ENCODE measurements around the gene MGST2. TPM values are rescaled to one million over a fixed set of nuclear protein-coding genes. Genes with fewer than 3 reads are reported as not detected.

MGST2 gene
- total and polyA plus RNA-seq, 10 of the 15 experiments (the other 5 are each of a cell fraction or from before 2014, with no cell fraction given): 19.0 to 50.1 (median 30.6) TPM

DNA sequence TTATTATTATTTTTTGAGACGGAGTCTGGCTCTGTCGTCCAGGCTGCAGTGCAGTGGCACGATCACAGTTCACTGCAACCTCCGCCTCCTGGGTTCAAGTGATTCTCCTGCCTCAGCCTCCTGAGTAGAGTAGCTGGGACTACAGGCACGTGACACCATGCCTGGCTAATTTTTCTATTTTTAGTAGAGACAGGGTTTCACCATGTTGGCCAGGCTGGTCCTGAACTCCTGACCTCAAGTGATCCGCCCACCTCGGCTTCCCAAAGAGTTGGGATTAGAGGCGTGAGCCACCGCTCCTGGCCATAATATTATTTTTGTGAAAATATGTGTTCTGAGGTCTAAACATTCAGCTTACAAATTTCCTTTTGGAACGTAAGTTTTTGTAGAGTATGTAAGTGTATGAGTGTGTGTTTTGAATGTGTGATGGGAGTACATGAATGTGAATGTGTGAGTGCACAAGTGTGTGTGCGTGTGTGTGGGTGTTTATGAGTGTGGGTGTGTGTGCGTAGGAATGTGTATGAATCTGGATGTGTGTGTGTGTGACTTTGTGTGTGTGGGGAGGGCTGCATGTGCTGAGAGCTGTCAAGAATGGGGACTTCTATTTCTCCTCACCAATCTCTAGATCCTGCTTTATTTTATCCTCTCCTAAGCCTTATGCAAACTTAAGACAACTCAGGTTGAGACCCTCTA, 5.7 kb upstream of the MGST2 start:
- Histone ChIP-seq H3K27me3 (replicated peaks in 1 of 2; ENCODE audit: control insufficient read depth in 2 of 2, insufficient read depth in 2 of 2, low read length in 1 of 2) (0 out of 4 replicates have a peak, but pooled peaks cover 0 to 3% of the 10 kb centered on the region in 2 experiments), H3K9ac (ENCODE audit: control insufficient read depth, insufficient read depth, low read length) (no peak overlapping the region), H3K4me1 (ENCODE audit: control insufficient read depth, insufficient read depth, low read length) (no peaks in the 10 kb centered on the region; the same call in 1 of the 2 replicates), H3K4me3 (no peak overlapping the region), H2AFZ (ENCODE audit: control insufficient read depth, low read depth, low read length) (no peak overlapping the region), H3K36me3 (ENCODE audit: control insufficient read depth in 2 of 2, insufficient read depth in 2 of 2, low read length in 1 of 2) (no peaks in the 10 kb centered on the region), H3K27ac (ENCODE audit: control insufficient read depth, insufficient read depth) (no peak overlapping the region), H4K20me1 (ENCODE audit: control insufficient read depth, insufficient read depth) (no peaks in the 10 kb centered on the region; the same call in 1 of the 2 replicates), H3K9me3 (replicated peaks; ENCODE audit: control insufficient read depth, insufficient read depth, low read length) (no peaks in the 10 kb centered on the region), H3K79me2 (ENCODE audit: control insufficient read depth, insufficient read depth, low read length) (no peaks in the 10 kb centered on the region), H3K4me2 (ENCODE audit: control insufficient read depth, insufficient read depth) (no peak overlapping the region)
- WGBS (ENCODE audit: insufficient coverage, insufficient replicate concordance, low lambda C conversion rate, missing lambda C conversion rate): 67% methylated on average over 12 of the region's 12 CpGs
- TF ChIP-seq DPF2 (IDR thresholded peaks at IDR 0.05) (no peak), IRF4 (IDR thresholded peaks at IDR 0.05; ENCODE audit: low read depth, low read length) (no peak)
- no peak for ATAC-seq
- ChIA-PET CTCF (interaction anchor here (0.9 kb wide), 1 partner anchor 46 kb away, joined by 3 read pairs; no protein-coding TSS in a partner anchor), POLR2A (no interaction called here), RAD21 (ENCODE audit: unreplicated experiment) (interaction anchor here (0.5 kb wide), 1 partner anchor 632 kb away, joined by 4 read pairs; no protein-coding TSS in a partner anchor), SMC1A (ENCODE audit: uncharacterized antibody, unreplicated experiment) (no interaction called here)
- in situ Hi-C loops (cut with MboI): no loop called here
- intact Hi-C loops (cut with micrococcal nuclease; ENCODE audit: unreplicated experiment): loop anchor here (10.0 kb wide), 1 partner anchor 165 kb away; no protein-coding TSS in a partner anchor
- BruUV-seq (replicated peaks): no TSS peak
- FAIRE-seq: no peak
- DNase-seq (ENCODE audit: low read depth, low spot score): no peak

GRCh38 chr4:139660568-139661043, 5.0 kb upstream of the MGST2 start:
- ATAC-seq (no peak), FAIRE-seq (no peak)
- RAD21 ChIA-PET (ENCODE audit: unreplicated experiment): no interaction called here

More at GRCh38 chr4:139660568-139661043, 5.0 kb upstream of the MGST2 start:
- Histone ChIP-seq H3K9me3 (replicated peaks; ENCODE audit: control insufficient read depth, insufficient read depth, low read length) (no peaks in the 10 kb centered on the region), H2AFZ (ENCODE audit: control insufficient read depth, low read depth, low read length) (no peak overlapping the region), H3K4me2 (ENCODE audit: control insufficient read depth, insufficient read depth) (no peak overlapping the region), H4K20me1 (ENCODE audit: control insufficient read depth, insufficient read depth) (no peaks in the 10 kb centered on the region), H3K27ac (ENCODE audit: control insufficient read depth, insufficient read depth) (no peak overlapping the region), H3K4me3 (no peak overlapping the region), H3K9ac (ENCODE audit: control insufficient read depth, insufficient read depth, low read length) (no peak overlapping the region), H3K27me3 (replicated peaks in 1 of 2; ENCODE audit: control insufficient read depth in 2 of 2, insufficient read depth in 2 of 2, low read length in 1 of 2) (no peaks in the 10 kb centered on the region), H3K36me3 (ENCODE audit: control insufficient read depth in 2 of 2, insufficient read depth in 2 of 2, low read length in 1 of 2) (no peaks in the 10 kb centered on the region), H3K79me2 (ENCODE audit: control insufficient read depth, insufficient read depth, low read length) (no peaks in the 10 kb centered on the region), H3K4me1 (ENCODE audit: control insufficient read depth, insufficient read depth, low read length) (no peaks in the 10 kb centered on the region; the same call in 1 of the 2 replicates)
- CTCF ChIA-PET: interaction anchor here (1.1 kb wide), 1 partner anchor 10 kb away, joined by 6 read pairs; no protein-coding TSS in a partner anchor
- intact Hi-C loops (cut with micrococcal nuclease; ENCODE audit: unreplicated experiment) (no loop called here), in situ Hi-C loops (cut with MboI) (no loop called here)
- no TSS peak for BruUV-seq (replicated peaks)
- TF ChIP-seq, protein P1, sequence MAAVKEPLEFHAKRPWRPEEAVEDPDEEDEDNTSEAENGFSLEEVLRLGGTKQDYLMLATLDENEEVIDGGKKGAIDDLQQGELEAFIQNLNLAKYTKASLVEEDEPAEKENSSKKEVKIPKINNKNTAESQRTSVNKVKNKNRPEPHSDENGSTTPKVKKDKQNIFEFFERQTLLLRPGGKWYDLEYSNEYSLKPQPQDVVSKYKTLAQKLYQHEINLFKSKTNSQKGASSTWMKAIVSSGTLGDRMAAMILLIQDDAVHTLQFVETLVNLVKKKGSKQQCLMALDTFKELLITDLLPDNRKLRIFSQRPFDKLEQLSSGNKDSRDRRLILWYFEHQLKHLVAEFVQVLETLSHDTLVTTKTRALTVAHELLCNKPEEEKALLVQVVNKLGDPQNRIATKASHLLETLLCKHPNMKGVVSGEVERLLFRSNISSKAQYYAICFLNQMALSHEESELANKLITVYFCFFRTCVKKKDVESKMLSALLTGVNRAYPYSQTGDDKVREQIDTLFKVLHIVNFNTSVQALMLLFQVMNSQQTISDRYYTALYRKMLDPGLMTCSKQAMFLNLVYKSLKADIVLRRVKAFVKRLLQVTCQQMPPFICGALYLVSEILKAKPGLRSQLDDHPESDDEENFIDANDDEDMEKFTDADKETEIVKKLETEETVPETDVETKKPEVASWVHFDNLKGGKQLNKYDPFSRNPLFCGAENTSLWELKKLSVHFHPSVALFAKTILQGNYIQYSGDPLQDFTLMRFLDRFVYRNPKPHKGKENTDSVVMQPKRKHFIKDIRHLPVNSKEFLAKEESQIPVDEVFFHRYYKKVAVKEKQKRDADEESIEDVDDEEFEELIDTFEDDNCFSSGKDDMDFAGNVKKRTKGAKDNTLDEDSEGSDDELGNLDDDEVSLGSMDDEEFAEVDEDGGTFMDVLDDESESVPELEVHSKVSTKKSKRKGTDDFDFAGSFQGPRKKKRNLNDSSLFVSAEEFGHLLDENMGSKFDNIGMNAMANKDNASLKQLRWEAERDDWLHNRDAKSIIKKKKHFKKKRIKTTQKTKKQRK (IDR thresholded peaks at IDR 0.05; ENCODE audit: low read depth, low read length): no peak
- TF ChIP-seq NR2F1 (conservative IDR thresholded peaks at IDR 0.05): no peak
- 34% methylated on average over 3 of the region's 3 CpGs for WGBS (ENCODE audit: insufficient coverage, insufficient replicate concordance, low lambda C conversion rate, missing lambda C conversion rate)
- POLR2A ChIA-PET: no interaction called here
- SMC1A ChIA-PET (ENCODE audit: uncharacterized antibody, unreplicated experiment): interaction anchor here (0.9 kb wide), 1 partner anchor 699 kb away, joined by 4 read pairs; no protein-coding TSS in a partner anchor
- no peak for DNase-seq (ENCODE audit: low read depth, low spot score)
